ENCODE results near the gene APOA4.

APOA4 gene

DNA sequence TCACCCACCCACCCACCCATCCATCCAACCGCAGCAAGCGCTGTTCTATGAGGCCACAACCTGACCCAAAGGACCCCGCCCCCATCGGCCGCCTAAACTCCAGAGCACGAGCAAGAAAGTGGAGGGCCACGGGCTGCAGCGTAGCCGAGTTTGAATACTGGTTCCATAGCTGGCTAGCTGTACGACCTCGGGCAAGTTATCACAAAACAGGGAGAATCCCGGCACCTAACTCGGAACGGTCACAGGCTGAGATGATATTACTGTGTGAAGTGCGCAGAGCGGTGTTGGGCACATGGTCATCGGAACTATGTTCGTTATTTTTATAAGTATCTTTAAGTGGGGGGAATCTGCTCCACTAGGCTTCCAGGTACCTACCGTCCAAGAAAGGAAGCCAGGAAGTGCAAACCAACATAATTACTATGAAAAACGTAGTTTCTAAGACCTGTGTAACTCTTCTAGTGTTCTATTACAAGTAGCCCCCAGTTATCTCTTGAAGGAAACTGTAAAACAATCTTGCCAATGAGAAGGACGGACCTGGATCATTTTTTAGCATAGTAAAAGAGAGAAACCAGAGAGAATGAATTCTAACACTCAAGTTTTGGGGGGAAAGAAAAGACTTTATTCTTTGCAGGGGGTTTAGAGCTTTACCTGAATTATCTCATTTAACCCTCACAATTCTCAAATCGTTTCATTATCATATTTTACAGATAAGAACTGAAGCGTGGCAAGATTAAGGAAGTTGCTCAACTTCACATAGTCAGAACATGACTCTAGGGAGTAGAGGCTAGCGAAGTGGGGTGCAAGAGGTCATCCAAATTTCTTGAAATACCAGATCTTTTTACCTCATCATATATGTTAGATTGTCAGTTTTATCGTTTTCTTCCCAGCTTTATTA is 49.7 kb downstream of the APOA4 start:
- no peak for DNase-seq

DNA sequence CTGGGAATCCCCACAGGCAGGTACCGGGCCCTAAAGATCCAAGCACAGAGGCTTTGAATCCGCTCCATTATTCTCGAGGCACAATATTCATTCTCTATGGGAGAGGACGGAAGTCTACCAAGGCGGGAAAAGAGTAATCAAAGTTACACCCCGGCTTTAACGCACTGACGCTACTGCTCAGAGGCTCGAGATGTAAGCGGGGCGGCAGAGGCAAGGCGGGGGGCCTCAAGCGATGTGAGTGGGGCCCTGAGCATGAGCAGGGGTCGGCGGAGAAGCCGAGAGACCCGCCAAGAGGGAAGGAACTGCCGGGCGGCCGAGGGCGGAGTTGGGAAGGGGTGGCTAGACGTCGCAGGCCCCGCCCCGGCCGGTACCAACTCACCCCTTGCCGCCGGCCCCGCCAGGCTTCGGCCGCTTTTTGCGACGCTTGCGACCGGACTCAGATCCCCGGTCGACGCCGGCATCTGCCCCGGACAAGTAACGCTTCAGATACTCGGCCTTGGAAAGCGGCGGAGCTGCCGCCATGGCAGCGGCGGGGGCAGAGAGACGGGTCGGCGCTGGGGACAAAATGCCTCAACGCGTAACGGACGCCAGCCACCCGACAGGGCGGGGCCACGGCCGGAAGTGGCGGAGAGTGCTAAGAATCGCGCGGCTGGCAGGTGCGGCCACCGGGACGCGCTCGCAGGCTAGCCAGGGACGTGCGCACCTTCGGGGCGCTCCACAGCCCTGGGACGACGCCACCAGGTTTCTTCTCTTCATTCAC is 50.5 kb downstream of the APOA4 start, which contains the start of gene BUD13:
Gene BUD13, minus strand, starts transcription at position 545 of the 760 bp plus-strand sequence. Its CDS starts 23 bp downstream, at position 522.
- DNase-seq = peak; percentile 83

- DNase-seq = no peak
Observed at GRCh38 chr11:116771935-116772334, 51.2 kb downstream of the APOA4 start.
